ENCODE results near the gene CYBC1.

The CYBC1 gene

GRCh38 chr17:82449883-82450356 lies 632 bp downstream of the CYBC1 start (continued):
- TF ChIP-seq ZBTB10 (tag by site-specific recombination; IDR thresholded peaks at IDR 0.05) (no peak), ZNF623 (tag by site-specific recombination; IDR thresholded peaks at IDR 0.05) (peak; percentile 12; the same call in 1 of the 2 replicates)

- ChIA-PET CTCF (interaction anchor here (0.6 to 1.0 kb wide), 2 partner anchors 105 to 212 kb away, joined by 3 to 4 read pairs; no protein-coding TSS in a partner anchor), POLR2A (interaction anchor here (0.6 kb wide), 1 partner anchor 308 kb away, joined by 4 read pairs; no protein-coding TSS in a partner anchor)
- peaks cover 4% of the 10 kb centered on the region; the same call in 1 of the 2 replicates for H3K4me1 ChIP-seq (ENCODE audit: control insufficient read depth, insufficient read depth, low read length)
- no peak overlapping the region for H3K4me3 ChIP-seq (ENCODE audit: low read depth, low read length)
- TF ChIP-seq PRDM10 (tag by site-specific recombination; IDR thresholded peaks at IDR 0.05) (0 out of 2 replicates have a peak, but pooled peaks have one; percentile 35), SP2 (tag by site-specific recombination; IDR thresholded peaks at IDR 0.05) (0 out of 2 replicates have a peak, but pooled peaks have one; percentile 33), ZFP69B (tag by site-specific recombination; IDR thresholded peaks at IDR 0.05) (no peak)
- no peaks in the 10 kb centered on the region for H3K9me3 ChIP-seq (ENCODE audit: control insufficient read depth, insufficient read depth, low read depth, low read length)
- peaks cover 0 to 24% of the 10 kb centered on the region in 2 experiments; a peak in 1 of 3 replicates for H3K36me3 ChIP-seq (ENCODE audit: control insufficient read depth in 2 of 2, insufficient read depth in 1 of 2, low read length in 2 of 2)
- H3K27ac ChIP-seq (ENCODE audit: extremely low read depth, low read depth, low read length) = no peak overlapping the region
Observed at GRCh38 chr17:82449131-82449882, 1.2 kb downstream of the CYBC1 start.

- no peaks in the 10 kb centered on the region for H3K9me3 ChIP-seq (ENCODE audit: control insufficient read depth, insufficient read depth, low read depth, low read length)
- ChIA-PET CTCF (no interaction called here), POLR2A (no interaction called here)
- peaks cover 4% of the 10 kb centered on the region; the same call in 1 of the 2 replicates for H3K4me1 ChIP-seq (ENCODE audit: control insufficient read depth, insufficient read depth, low read length)
- no peak for TF ChIP-seq KLF8 (tag by site-specific recombination; IDR thresholded peaks at IDR 0.05)
- TF ChIP-seq ZNF600 (tag by site-specific recombination; IDR thresholded peaks at IDR 0.05) = peak; percentile 34; the same call in 1 of the 2 replicates
- peaks cover 0 to 38% of the 10 kb centered on the region in 2 experiments; a peak in 1 of 3 replicates for H3K36me3 ChIP-seq (ENCODE audit: control insufficient read depth in 2 of 2, insufficient read depth in 1 of 2, low read length in 2 of 2)
- H3K27ac ChIP-seq (ENCODE audit: extremely low read depth, low read depth, low read length) = no peak overlapping the region
- no peak overlapping the region for H3K4me3 ChIP-seq (ENCODE audit: low read depth, low read length)
Observed at GRCh38 chr17:82447876-82448275, 2.7 kb downstream of the CYBC1 start.

- H3K27ac ChIP-seq (ENCODE audit: extremely low read depth, low read depth, low read length) = no peak overlapping the region
- TF ChIP-seq RBAK (tag by site-specific recombination; IDR thresholded peaks at IDR 0.05) = no peak
- no peak for TF ChIP-seq ZNF133 (tag by site-specific recombination; IDR thresholded peaks at IDR 0.05)
- TF ChIP-seq ZNF624 (tag by site-specific recombination; IDR thresholded peaks at IDR 0.05) = no peak
- TF ChIP-seq ZNF280C (tag by site-specific recombination; IDR thresholded peaks at IDR 0.05) = no peak
- no peak for TF ChIP-seq ZNF596 (tag by site-specific recombination; IDR thresholded peaks at IDR 0.05)
- H3K4me1 ChIP-seq (ENCODE audit: control insufficient read depth, insufficient read depth, low read length) = peaks cover 4% of the 10 kb centered on the region; the same call in 1 of the 2 replicates
- H3K36me3 ChIP-seq (ENCODE audit: control insufficient read depth in 2 of 2, insufficient read depth in 1 of 2, low read length in 2 of 2) = peaks cover 0 to 50% of the 10 kb centered on the region in 2 experiments; a peak in 1 of 3 replicates
- ChIA-PET CTCF (interaction anchor here (0.7 kb wide), 1 partner anchor 163 kb away, joined by 3 read pairs; no protein-coding TSS in a partner anchor), POLR2A (no interaction called here)
- no peaks in the 10 kb centered on the region for H3K9me3 ChIP-seq (ENCODE audit: control insufficient read depth, insufficient read depth, low read depth, low read length)
- H3K4me3 ChIP-seq (ENCODE audit: low read depth, low read length) = no peak overlapping the region
Observed at GRCh38 chr17:82446649-82447048, 3.9 kb downstream of the CYBC1 start.
